Nephron progenitor cell (in vitro differentiated cells): Measurements from ENCODE around the gene DAB1.

Experiments
- DNase-seq: peaks from one replicate; pipeline ENCODE4 v3.0.0; 2021
- H3K27ac Mint-ChIP-seq: 2 replicates; pipeline ENCODE4 v1.8.0; 2021; ENCODE audit warnings: mild to moderate bottlenecking, moderate library complexity, mixed read lengths
- H3K27me3 Mint-ChIP-seq: 2 replicates; pipeline ENCODE4 v1.8.0; 2021; ENCODE audit warnings: mild to moderate bottlenecking, low read depth, mixed read lengths; ENCODE audit not compliant: poor library complexity
- H3K36me3 Mint-ChIP-seq: 2 replicates; pipeline ENCODE4 v1.8.0; 2021; ENCODE audit warnings: low read depth, mixed read lengths
- H3K4me1 Mint-ChIP-seq: 2 replicates; pipeline ENCODE4 v1.8.0; 2021; ENCODE audit warnings: mixed read lengths
- H3K4me3 Mint-ChIP-seq: 2 replicates; pipeline ENCODE4 v1.8.0; 2021; ENCODE audit warnings: mild to moderate bottlenecking, moderate library complexity, mixed read lengths
- H3K9me3 Mint-ChIP-seq: 2 replicates; pipeline ENCODE4 v1.8.0; 2021; ENCODE audit warnings: mild to moderate bottlenecking, moderate library complexity, mixed read lengths
- CTCF ChIP-seq: fragments of 200-600 bp; sonication (generic); IDR thresholded peaks from 2 replicates; pipeline ENCODE4 v1.5.0; 2021; ENCODE audit warnings: antibody characterized with exemption

Gene DAB1

GRCh38 chr1:57007472-57007871, 416.4 kb downstream of the DAB1 start:
- no peak for DNase-seq
- no peaks in the 10 kb centered on the region for H3K36me3 Mint-ChIP-seq
- TF ChIP-seq CTCF, result no peak
- H3K9me3 Mint-ChIP-seq, result no peaks in the 10 kb centered on the region
- no peak overlapping the region for H3K4me3 Mint-ChIP-seq
- H3K27me3 Mint-ChIP-seq, result peaks cover 6% of the 10 kb centered on the region
- no peak overlapping the region for H3K27ac Mint-ChIP-seq
- H3K4me1 Mint-ChIP-seq, result no peaks in the 10 kb centered on the region

- no peak for TF ChIP-seq CTCF
- no peak for DNase-seq
- Mint-ChIP-seq H3K4me3 (no peak overlapping the region), H3K4me1 (no peaks in the 10 kb centered on the region), H3K9me3 (no peaks in the 10 kb centered on the region), H3K36me3 (no peaks in the 10 kb centered on the region), H3K27ac (no peak overlapping the region), H3K27me3 (peaks cover 3% of the 10 kb centered on the region)
These were observed 420.3 kb downstream of the DAB1 start for GRCh38 chr1:57003398-57004139.

- Mint-ChIP-seq H3K27me3 (peaks cover 3% of the 10 kb centered on the region), H3K27ac (peak overlapping the region; percentile 64), H3K4me1 (peaks cover 60% of the 10 kb centered on the region), H3K36me3 (no peaks in the 10 kb centered on the region), H3K4me3 (no peak overlapping the region), H3K9me3 (no peaks in the 10 kb centered on the region)
- TF ChIP-seq CTCF, result no peak
- DNase-seq, result no peak
These were observed 428.3 kb downstream of the DAB1 start for GRCh38 chr1:56995414-56996100.

- no peak for TF ChIP-seq CTCF
- Mint-ChIP-seq H3K36me3 (no peaks in the 10 kb centered on the region), H3K27me3 (peaks cover 3% of the 10 kb centered on the region), H3K4me1 (peaks cover 63% of the 10 kb centered on the region), H3K4me3 (peak overlapping the region; percentile 26), H3K9me3 (no peaks in the 10 kb centered on the region), H3K27ac (peak overlapping the region; percentile 72)
- peak; percentile 25 for DNase-seq
These were observed 430.4 kb downstream of the DAB1 start for GRCh38 chr1:56993475-56993874.

- DNase-seq, result no peak
- Mint-ChIP-seq H3K36me3 (no peaks in the 10 kb centered on the region), H3K27me3 (peaks cover 3% of the 10 kb centered on the region), H3K4me3 (peak overlapping the region; percentile 7), H3K9me3 (no peaks in the 10 kb centered on the region), H3K4me1 (peaks cover 63% of the 10 kb centered on the region), H3K27ac (peak overlapping the region; percentile 95)
- TF ChIP-seq CTCF, result no peak
These were observed 431.3 kb downstream of the DAB1 start for GRCh38 chr1:56992318-56993125.
